K562 (cell line): ENCODE measurements around the gene CORT. TPM values are rescaled to one million over a fixed set of nuclear protein-coding genes. Genes with fewer than 3 reads are reported as not detected.

Experiments
- ARID1B ChIP-seq: fragments of 450-650 bp; IDR thresholded peaks from 2 replicates; pipeline ENCODE4 v1.6.1; 2016; ENCODE audit warnings: antibody characterized with exemption, mild to moderate bottlenecking, inconsistent platforms
- ATF3 ChIP-seq, 2 experiments: fragments of 450-650 bp in 1 of 2; sonication (generic) in 1 of 2; formaldehyde crosslinking in 1 of 2; IDR thresholded peaks in 1 of 2; conservative IDR thresholded peaks in 1 of 2; 2 replicates each; pipeline versions ENCODE4 v1.6.1 to v1.8.1; 2016 to 2023; ENCODE audit warnings: mild to moderate bottlenecking in 2 of 2, moderate library complexity in 2 of 2, inconsistent platforms in 1 of 2, missing genetic modification reagents in 1 of 2
- CEBPZ ChIP-seq: fragments of 150-350 bp; IDR thresholded peaks from 2 replicates; pipeline ENCODE4 v1.6.1; 2014; ENCODE audit warnings: low read depth, mild to moderate bottlenecking, low read length, borderline replicate concordance
- DNMT1 ChIP-seq: fragments of 450-650 bp; IDR thresholded peaks from 2 replicates; pipeline ENCODE4 v1.6.1; 2016; ENCODE audit warnings: antibody characterized with exemption, mild to moderate bottlenecking
- DPF2 ChIP-seq: fragments of 450-650 bp; IDR thresholded peaks from 2 replicates; pipeline ENCODE4 v1.6.1; 2016
- EZH2 ChIP-seq: IDR thresholded peaks from 2 replicates; pipeline ENCODE4 v1.6.1; 2012; ENCODE audit warnings: low read depth, mild to moderate bottlenecking, inconsistent platforms, low read length, borderline replicate concordance
- GTF2F1 ChIP-seq: IDR thresholded peaks from 2 replicates; pipeline ENCODE4 v1.6.1; 2011; ENCODE audit warnings: low read depth, low read length, improper control_type of control experiment
- HDAC3 ChIP-seq: fragments of 450-650 bp; IDR thresholded peaks from 2 replicates; pipeline ENCODE4 v1.6.1; 2018; ENCODE audit warnings: borderline replicate concordance, mild to moderate bottlenecking, moderate library complexity; ENCODE audit not compliant: partially characterized antibody
- HOXB6 ChIP-seq: fragments of 250-450 bp; sonication (Bioruptor Pico); IDR thresholded peaks from 2 replicates; pipeline ENCODE4 v1.5.1; 2022; ENCODE audit warnings: mild to moderate bottlenecking, borderline replicate concordance
- NR0B1 ChIP-seq: fragments of 450-650 bp; IDR thresholded peaks from one replicate; pipeline ENCODE4 v1.6.1; 2018; ENCODE audit warnings: mild to moderate bottlenecking, moderate library complexity; ENCODE audit not compliant: partially characterized antibody
- PCBP1 ChIP-seq: fragments of 200-400 bp; formaldehyde crosslinking; IDR thresholded peaks from 2 replicates; pipeline ENCODE4 v1.6.1; 2018; ENCODE audit warnings: mild to moderate bottlenecking, low read depth, low read length; ENCODE audit not compliant: poor library complexity, severe bottlenecking
- PHF21A ChIP-seq: fragments of 450-650 bp; IDR thresholded peaks from 2 replicates; pipeline ENCODE4 v1.6.1; 2017; ENCODE audit warnings: low read depth, borderline replicate concordance
- PKNOX1 ChIP-seq: fragments of 450-650 bp; IDR thresholded peaks from 2 replicates; pipeline ENCODE4 v1.6.1; 2016
- POLR2B ChIP-seq: fragments of 450-650 bp; IDR thresholded peaks from 2 replicates; pipeline ENCODE4 v1.6.1; 2018; ENCODE audit warnings: low read depth; ENCODE audit not compliant: partially characterized antibody
- RBM25 ChIP-seq: fragments of 200-400 bp; formaldehyde crosslinking; IDR thresholded peaks from 2 replicates; pipeline ENCODE4 v1.6.1; 2018; ENCODE audit warnings: low read length, low read depth, moderate library complexity; ENCODE audit not compliant: severe bottlenecking
- SAFB ChIP-seq: fragments of 200-400 bp; formaldehyde crosslinking; IDR thresholded peaks from 2 replicates; pipeline ENCODE4 v1.6.1; 2017; ENCODE audit warnings: low read depth, low read length, borderline replicate concordance
- SMAD2 ChIP-seq: fragments of 150-350 bp; IDR thresholded peaks from 2 replicates; pipeline ENCODE4 v1.6.1; 2014; ENCODE audit warnings: low read depth, mild to moderate bottlenecking, low read length
- SMARCA4 ChIP-seq: fragments of 450-650 bp; IDR thresholded peaks from 2 replicates; pipeline ENCODE4 v1.6.1; 2016
- TARDBP ChIP-seq: fragments of 450-650 bp; IDR thresholded peaks from 2 replicates; pipeline ENCODE4 v1.6.1; 2016
- ZC3H4 ChIP-seq: sonication (generic); formaldehyde crosslinking; IDR thresholded peaks from 2 replicates; pipeline ENCODE4 v1.9.0; 2021; ENCODE audit warnings: missing genetic modification reagents, borderline replicate concordance
- ZNF124 ChIP-seq: sonication (generic); formaldehyde crosslinking; IDR thresholded peaks from 2 replicates; pipeline ENCODE4 v1.8.1; 2022; ENCODE audit warnings: missing genetic modification reagents
- ZNF280A ChIP-seq: fragments of 450-650 bp; IDR thresholded peaks from 2 replicates; pipeline ENCODE4 v1.6.1; 2018; ENCODE audit warnings: mild to moderate bottlenecking, low read depth; ENCODE audit not compliant: partially characterized antibody
- polyA plus RNA-seq, 8 experiments: library from polyadenylated mRNA; depleted of rRNA in 4 of 8; stranded (reverse) in 5 of 8; unstranded in 3 of 8; fragments of >200 nt; fragmentation: Nextera tagmentation in 2 of 8; fragmentation: Illumina TruSeq in 1 of 8; extraction: Ambion mirVana in 2 of 8; extraction: Trizol in 1 of 8; gene quantifications; 2 replicates each; pipeline versions ENCODE4 v1.2.1 to v1.2.3, GENCODE V29; 2011 to 2014; ENCODE audit warnings: inconsistent platforms in 1 of 8, missing spikeins in 1 of 8
- total RNA-seq, 7 experiments: library from RNA; depleted of rRNA in 6 of 7; stranded (reverse); fragments of >200 nt in 6 of 7; fragmentation: Illumina TruSeq in 2 of 7; extraction: Trizol in 2 of 7; gene quantifications; 2 replicates each; pipeline versions ENCODE4 v1.2.1 to v1.2.3, GENCODE V29; 2011 to 2021; ENCODE audit warnings: low replicate concordance in 1 of 7

Gene CORT
- total and polyA plus RNA-seq, 9 of the 15 experiments (the other 6 are each of a cell fraction or from before 2014, with no cell fraction given) = 0.08 to 0.54 (median 0.13) TPM; not detected in 5

GRCh38 chr1:10459184-10459583 is 9.4 kb downstream of the CORT start (continued):
- TF ChIP-seq NR0B1 (no peak), DNMT1 (no peak), SAFB (no peak), SMARCA4 (peak; percentile 92), EZH2 (no peak), CEBPZ (no peak), SMAD2 (no peak), TARDBP (no peak), PCBP1 (no peak), RBM25 (no peak), ARID1B (peak; percentile 88), PKNOX1 (0 out of 2 replicates have a peak, but pooled peaks have one; percentile 8), DPF2 (peak; percentile 94), GTF2F1 (no peak), ATF3 (IDR thresholded peaks at IDR 0.05) (peak; percentile 99), ATF3 (CRISPR knock-in tag; conservative IDR thresholded peaks at IDR 0.05) (no peak), HDAC3 (no peak), POLR2B (no peak), ZNF280A (no peak), ZC3H4 (CRISPR knock-in tag) (no peak), PHF21A (no peak), ZNF124 (CRISPR knock-in tag) (no peak), HOXB6 (CRISPR knock-in tag) (no peak)
